ENCODE data around the gene SLC6A16. TPM values are rescaled to one million over a fixed set of nuclear protein-coding genes. Genes with fewer than 3 reads are reported as not detected.
"Not testable (repeated sequence)": the region's sequence is repeated elsewhere in the genome, so short reads cannot be mapped to it uniquely, and the experiment has no call there.

The SLC6A16 gene
- total and polyA plus RNA-seq, 10 donors = 2.1 to 6.9 (median 3.9) TPM

DNA sequence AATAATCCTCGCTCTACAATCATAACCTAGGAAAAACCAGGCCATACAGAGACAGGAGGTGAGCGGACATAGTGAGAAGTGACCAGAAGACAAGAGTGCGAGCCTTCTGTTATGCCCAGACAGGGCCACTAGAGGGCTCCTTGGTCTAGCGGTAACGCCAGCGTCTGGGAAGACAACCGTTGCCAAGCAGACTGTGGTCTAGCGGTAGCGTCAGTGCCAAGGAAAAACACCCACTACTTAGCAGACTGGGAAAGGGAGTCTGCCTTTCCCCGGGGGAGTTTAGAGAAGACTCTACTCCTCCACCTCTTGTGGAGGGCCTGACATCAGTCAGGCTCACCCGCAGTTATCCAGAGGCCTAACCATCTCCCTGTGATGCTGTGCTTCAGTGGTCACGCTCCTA lies 58.6 kb downstream of the SLC6A16 start:
- DNase-seq = peak; percentile 81
- intact Hi-C loops (cut with DNase I; ENCODE audit: low total_unique reads) = loop anchor here (10.0 kb wide), 1 partner anchor 178 kb away; the partner anchor contains the start of gene SLC17A7
- not testable (repeated sequence) for H3K4me3 ChIP-seq, H3K27ac ChIP-seq, H3K36me3 ChIP-seq, H3K4me1 ChIP-seq
- peaks cover 0 to 16% (median 0%) of the 10 kb centered on the region in 7 donors for H3K27me3 ChIP-seq (replicated peaks in 1 of 7)
- TF ChIP-seq, protein P1, sequence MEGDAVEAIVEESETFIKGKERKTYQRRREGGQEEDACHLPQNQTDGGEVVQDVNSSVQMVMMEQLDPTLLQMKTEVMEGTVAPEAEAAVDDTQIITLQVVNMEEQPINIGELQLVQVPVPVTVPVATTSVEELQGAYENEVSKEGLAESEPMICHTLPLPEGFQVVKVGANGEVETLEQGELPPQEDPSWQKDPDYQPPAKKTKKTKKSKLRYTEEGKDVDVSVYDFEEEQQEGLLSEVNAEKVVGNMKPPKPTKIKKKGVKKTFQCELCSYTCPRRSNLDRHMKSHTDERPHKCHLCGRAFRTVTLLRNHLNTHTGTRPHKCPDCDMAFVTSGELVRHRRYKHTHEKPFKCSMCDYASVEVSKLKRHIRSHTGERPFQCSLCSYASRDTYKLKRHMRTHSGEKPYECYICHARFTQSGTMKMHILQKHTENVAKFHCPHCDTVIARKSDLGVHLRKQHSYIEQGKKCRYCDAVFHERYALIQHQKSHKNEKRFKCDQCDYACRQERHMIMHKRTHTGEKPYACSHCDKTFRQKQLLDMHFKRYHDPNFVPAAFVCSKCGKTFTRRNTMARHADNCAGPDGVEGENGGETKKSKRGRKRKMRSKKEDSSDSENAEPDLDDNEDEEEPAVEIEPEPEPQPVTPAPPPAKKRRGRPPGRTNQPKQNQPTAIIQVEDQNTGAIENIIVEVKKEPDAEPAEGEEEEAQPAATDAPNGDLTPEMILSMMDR (IDR thresholded peaks at IDR 0.05 in 8 of 11, conservative IDR thresholded peaks at IDR 0.05 in 3 of 11) = peak in 10 of 11 experiments; percentile 47 to 79 (median 65)
- H3K9me3 ChIP-seq = peaks cover 4 to 40% (median 31%) of the 10 kb centered on the region in 8 donors
- WGBS, 5 donors = 29 to 44% (median 35%) methylated on average over 12 of the region's 12 CpGs

DNA sequence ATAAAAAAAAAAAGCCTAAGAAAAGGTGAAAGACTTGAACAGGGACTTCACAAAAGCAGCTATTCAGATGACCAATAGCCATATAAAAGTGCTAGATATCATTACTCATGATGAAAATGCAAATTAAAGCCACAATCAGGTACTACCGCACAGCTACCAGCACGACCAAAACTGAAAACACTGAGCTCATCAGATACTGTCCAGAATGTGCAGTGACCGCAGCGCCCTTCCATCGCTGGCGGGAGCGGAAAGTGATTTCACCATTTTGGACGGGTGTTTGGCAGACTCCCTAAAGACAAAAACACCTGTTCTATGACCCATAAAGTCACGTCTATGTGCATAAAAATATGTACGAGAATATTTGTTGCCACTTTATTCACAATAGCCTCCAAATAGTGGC lies 60.7 kb downstream of the SLC6A16 start:
- no peaks in the 10 kb centered on the region for H3K36me3 ChIP-seq
- no peak overlapping the region for H3K4me3 ChIP-seq
- intact Hi-C loops (cut with DNase I; ENCODE audit: low total_unique reads) = loop anchor here (10.0 kb wide), 1 partner anchor 181 kb away; the partner anchor contains the start of gene SLC17A7
- H3K27ac ChIP-seq = no peak overlapping the region
- peaks cover 0 to 22% (median 0%) of the 10 kb centered on the region in 7 donors for H3K27me3 ChIP-seq (replicated peaks in 1 of 7)
- TF ChIP-seq, protein P1 (IDR thresholded peaks at IDR 0.05 in 8 of 11, conservative IDR thresholded peaks at IDR 0.05 in 3 of 11) = no peak
- TF ChIP-seq POLR2A (IDR thresholded peaks at IDR 0.05) (no peak), POLR2AphosphoS5 (IDR thresholded peaks at IDR 0.05) (no peak)
- H3K9me3 ChIP-seq = peaks cover 4 to 38% (median 35%) of the 10 kb centered on the region in 8 donors
- DNase-seq = no peak
- H3K4me1 ChIP-seq = no peaks in the 10 kb centered on the region
- WGBS, 5 donors = 74 to 89% (median 83%) methylated on average over 10 of the region's 10 CpGs

DNA sequence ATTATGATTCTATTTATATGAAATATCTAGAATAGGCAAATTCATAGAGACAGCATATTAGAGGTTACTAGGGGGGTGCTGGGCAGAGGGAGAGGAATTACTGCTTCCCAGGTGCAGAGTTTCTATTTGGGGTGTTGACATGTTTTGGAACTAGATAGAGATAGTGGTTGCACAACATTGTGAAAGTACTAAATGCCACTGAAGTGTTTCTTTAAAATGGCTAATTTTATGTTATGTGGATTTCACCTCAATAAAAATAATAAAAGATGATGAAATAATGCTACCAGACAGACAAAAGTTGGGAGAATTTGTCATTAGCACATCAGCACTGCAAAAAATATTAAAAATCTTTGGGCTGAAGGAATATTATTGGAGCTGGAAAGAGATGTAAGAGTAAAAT lies 63.4 kb downstream of the SLC6A16 start:
- Histone ChIP-seq H3K36me3 (no peaks in the 10 kb centered on the region), H3K27ac (no peak overlapping the region), H3K9me3 (peaks cover 4 to 44% (median 40%) of the 10 kb centered on the region in 8 donors), H3K4me1 (no peaks in the 10 kb centered on the region), H3K27me3 (replicated peaks in 1 of 7) (peaks cover 0 to 22% (median 0%) of the 10 kb centered on the region in 7 donors), H3K4me3 (no peak overlapping the region)
- intact Hi-C loops (cut with DNase I; ENCODE audit: low total_unique reads) = loop anchor here (10.0 kb wide), 1 partner anchor 183 kb away; the partner anchor contains the start of gene SLC17A7
- TF ChIP-seq POLR2AphosphoS5 (IDR thresholded peaks at IDR 0.05) (no peak), POLR2A (IDR thresholded peaks at IDR 0.05) (no peak)
- no peak for DNase-seq

DNA sequence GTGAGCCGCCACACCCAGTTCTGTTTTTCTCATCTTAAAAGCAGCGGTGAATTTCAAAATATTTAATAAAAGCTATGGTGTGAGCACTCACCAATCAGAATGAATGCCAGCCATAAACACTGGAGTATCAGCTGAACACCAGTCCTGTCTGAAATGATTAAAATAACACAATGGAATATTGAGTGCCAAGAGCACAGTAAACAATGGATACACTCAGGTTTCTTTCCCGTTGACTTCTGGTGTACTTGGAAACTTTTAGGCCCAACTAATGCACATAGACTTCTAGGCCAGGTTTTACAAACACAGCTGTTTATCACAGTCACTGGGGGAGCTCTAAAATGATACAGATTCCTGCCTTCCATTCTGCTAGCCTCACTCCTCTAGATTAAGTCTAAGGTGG lies 68.3 kb downstream of the SLC6A16 start:
- no peak overlapping the region for H3K27ac ChIP-seq
- no peak for DNase-seq
- H3K27me3 ChIP-seq (replicated peaks in 1 of 7) = peaks cover 0 to 39% (median 0%) of the 10 kb centered on the region in 7 donors
- no peaks in the 10 kb centered on the region for H3K36me3 ChIP-seq
- intact Hi-C loops (cut with DNase I; ENCODE audit: low total_unique reads) = no loop called here
- peaks cover 0 to 28% (median 22%) of the 10 kb centered on the region in 8 donors for H3K9me3 ChIP-seq
- no peak overlapping the region for H3K4me3 ChIP-seq
- TF ChIP-seq POLR2AphosphoS5 (IDR thresholded peaks at IDR 0.05) (no peak), POLR2A (IDR thresholded peaks at IDR 0.05) (no peak)
- TF ChIP-seq, protein P1 (IDR thresholded peaks at IDR 0.05 in 8 of 11, conservative IDR thresholded peaks at IDR 0.05 in 3 of 11) = no peak
- H3K4me1 ChIP-seq = no peaks in the 10 kb centered on the region
- 84 to 91% (median 87%) methylated on average over 3 of the region's 3 CpGs for WGBS, 5 donors

Measured in spleen (tissue), 11 donors.